Astrocyte (in vitro differentiated cells and primary cell): ENCODE results near the gene NDUFS8. TPM values are rescaled to one million over a fixed set of nuclear protein-coding genes. Genes with fewer than 3 reads are reported as not detected.
A peak's percentile ranks its signal among the peaks of the same experiment; 100 is the strongest.

Experiments
- DNase-seq: peaks from one replicate; pipeline ENCODE4 v3.0.0-alpha.2; 2010; ENCODE audit warnings: low read depth
- FAIRE-seq: peaks from 2 replicates; lab custom pipeline; 2011; peaks lifted over from hg19 to GRCh38; lab: Jason Lieb, UNC
- H2AFZ ChIP-seq: 2 replicates; pipeline ENCODE4 v1.6.0; 2012; ENCODE audit warnings: low read depth, low read length, inconsistent platforms
- H3K27ac ChIP-seq: 2 replicates; pipeline ENCODE4 v1.5.1; 2011; ENCODE audit warnings: low read depth, low read length, inconsistent platforms
- H3K27me3 ChIP-seq: 2 replicates; pipeline ENCODE4 v1.6.0; 2011; ENCODE audit warnings: low read length, inconsistent platforms; ENCODE audit not compliant: insufficient read depth
- H3K36me3 ChIP-seq: 2 replicates; pipeline ENCODE4 v1.5.1; 2011; ENCODE audit warnings: low read length, inconsistent platforms; ENCODE audit not compliant: insufficient read depth
- H3K4me1 ChIP-seq: 2 replicates; pipeline ENCODE4 v1.5.1; 2011; ENCODE audit warnings: low read length, inconsistent platforms; ENCODE audit not compliant: insufficient read depth
- H3K4me2 ChIP-seq: 2 replicates; pipeline ENCODE4 v1.6.0; 2012; ENCODE audit warnings: low read length, inconsistent platforms
- H3K4me3 ChIP-seq: 2 replicates; pipeline ENCODE4 v1.5.1; 2011; ENCODE audit warnings: low read depth, mild to moderate bottlenecking, low read length, inconsistent platforms; ENCODE audit not compliant: insufficient read depth
- H3K79me2 ChIP-seq: 2 replicates; pipeline ENCODE4 v1.6.0; 2012; ENCODE audit warnings: mild to moderate bottlenecking, low read length, inconsistent platforms; ENCODE audit not compliant: insufficient read depth
- H3K9ac ChIP-seq: 2 replicates; pipeline ENCODE4 v1.6.0; 2012; ENCODE audit warnings: mild to moderate bottlenecking, low read length, inconsistent platforms
- H3K9me3 ChIP-seq: 2 replicates; pipeline ENCODE4 v1.5.1; 2012; ENCODE audit warnings: low read depth, mild to moderate bottlenecking, low read length, inconsistent platforms; ENCODE audit not compliant: insufficient read depth
- H4K20me1 ChIP-seq: 2 replicates; pipeline ENCODE4 v1.6.0; 2012; ENCODE audit warnings: low read length, inconsistent platforms; ENCODE audit not compliant: insufficient read depth
- H3K27ac Mint-ChIP-seq: one replicate; pipeline ENCODE4 v1.8.0; 2021; ENCODE audit warnings: mild to moderate bottlenecking, mixed read lengths; ENCODE audit not compliant: unreplicated experiment
- H3K27me3 Mint-ChIP-seq: one replicate; pipeline ENCODE4 v1.8.0; 2021; ENCODE audit warnings: low read depth, mixed read lengths; ENCODE audit not compliant: unreplicated experiment
- H3K36me3 Mint-ChIP-seq: one replicate; pipeline ENCODE4 v1.8.0; 2021; ENCODE audit warnings: low read depth, mixed read lengths; ENCODE audit not compliant: unreplicated experiment
- H3K4me1 Mint-ChIP-seq: one replicate; pipeline ENCODE4 v1.8.0; 2021; ENCODE audit warnings: low read depth, mixed read lengths; ENCODE audit not compliant: unreplicated experiment
- H3K4me3 Mint-ChIP-seq: one replicate; pipeline ENCODE4 v1.8.0; 2021; ENCODE audit warnings: mild to moderate bottlenecking, moderate library complexity, mixed read lengths; ENCODE audit not compliant: unreplicated experiment
- H3K9me3 Mint-ChIP-seq: one replicate; pipeline ENCODE4 v1.8.0; 2021; ENCODE audit warnings: mild to moderate bottlenecking, mixed read lengths; ENCODE audit not compliant: unreplicated experiment
- CTCF ChIP-seq: IDR thresholded peaks from 2 replicates; pipeline ENCODE4 v1.5.1; 2011; ENCODE audit warnings: low read depth, mild to moderate bottlenecking, inconsistent platforms, low read length, moderate library complexity; ENCODE audit not compliant: insufficient read depth
- EZH2 ChIP-seq: IDR thresholded peaks from 2 replicates; pipeline ENCODE4 v1.6.1; 2012; ENCODE audit warnings: mild to moderate bottlenecking, low read length, inconsistent platforms; ENCODE audit not compliant: insufficient read depth
- total RNA-seq: library from RNA; stranded (reverse); gene quantifications from 2 replicates; pipeline ENCODE4 v1.2.1, GENCODE V29; 2021

NDUFS8 gene
- total RNA-seq, 1 donor from 2014 or later: 159 TPM

- Mint-ChIP-seq H3K9me3 (no peaks in the 10 kb centered on the region), H3K27me3 (no peaks in the 10 kb centered on the region), H3K4me1 (peaks cover 31% of the 10 kb centered on the region), H3K36me3 (peaks cover 4% of the 10 kb centered on the region), H3K4me3 (peak overlapping the region; percentile 92), H3K27ac (peak overlapping the region; percentile 98)
- H3K4me1 ChIP-seq: peaks cover 48% of the 10 kb centered on the region
- no peaks in the 10 kb centered on the region for H3K9me3 ChIP-seq
- no peak for TF ChIP-seq CTCF
- TF ChIP-seq EZH2: no peak
- peak overlapping the region; percentile 99 for H3K9ac ChIP-seq
- no peak overlapping the region for H3K4me3 ChIP-seq
- peaks cover 43% of the 10 kb centered on the region for H3K79me2 ChIP-seq
- no peaks in the 10 kb centered on the region for H4K20me1 ChIP-seq
- FAIRE-seq: no peak
- H3K27me3 ChIP-seq: no peaks in the 10 kb centered on the region
- no peak for DNase-seq
- H3K36me3 ChIP-seq: no peaks in the 10 kb centered on the region
- peak overlapping the region; percentile 100 for H3K4me2 ChIP-seq
- no peak overlapping the region for H3K27ac ChIP-seq
- H2AFZ ChIP-seq: no peak overlapping the region
These were observed 1.5 kb downstream of the NDUFS8 start for GRCh38 chr11:68032003-68032402.

GRCh38 chr11:68032997-68033707 is 2.7 kb downstream of the NDUFS8 start:
- no peak overlapping the region for H3K4me3 ChIP-seq
- peak overlapping the region; percentile 15 for H3K4me2 ChIP-seq
- no peak for TF ChIP-seq CTCF
- no peak for TF ChIP-seq EZH2
- no peaks in the 10 kb centered on the region for H3K36me3 ChIP-seq
- Mint-ChIP-seq H3K36me3 (peaks cover 4% of the 10 kb centered on the region), H3K27ac (no peak overlapping the region), H3K9me3 (no peaks in the 10 kb centered on the region), H3K4me3 (no peak overlapping the region), H3K27me3 (no peaks in the 10 kb centered on the region), H3K4me1 (peaks cover 27% of the 10 kb centered on the region)
- FAIRE-seq (no peak), DNase-seq (no peak)
- H4K20me1 ChIP-seq: no peaks in the 10 kb centered on the region
- H3K27ac ChIP-seq: peak overlapping the region; percentile 5
- no peak overlapping the region for H3K9ac ChIP-seq
- no peak overlapping the region for H2AFZ ChIP-seq
- H3K4me1 ChIP-seq: peaks cover 38% of the 10 kb centered on the region
- H3K27me3 ChIP-seq: no peaks in the 10 kb centered on the region
- H3K9me3 ChIP-seq: no peaks in the 10 kb centered on the region
- peaks cover 40% of the 10 kb centered on the region for H3K79me2 ChIP-seq

- peaks cover 45% of the 10 kb centered on the region for H3K79me2 ChIP-seq
- DNase-seq: no peak
- Mint-ChIP-seq H3K27ac (no peak overlapping the region), H3K4me3 (no peak overlapping the region), H3K27me3 (no peaks in the 10 kb centered on the region), H3K4me1 (peaks cover 23% of the 10 kb centered on the region), H3K9me3 (no peaks in the 10 kb centered on the region), H3K36me3 (peaks cover 4% of the 10 kb centered on the region)
- H3K36me3 ChIP-seq: no peaks in the 10 kb centered on the region
- no peak overlapping the region for H3K27ac ChIP-seq
- peaks cover 38% of the 10 kb centered on the region for H3K4me1 ChIP-seq
- no peaks in the 10 kb centered on the region for H3K9me3 ChIP-seq
- no peaks in the 10 kb centered on the region for H3K27me3 ChIP-seq
- H2AFZ ChIP-seq: no peak overlapping the region
- FAIRE-seq: no peak
- H3K4me3 ChIP-seq: no peak overlapping the region
- peak overlapping the region; percentile 15 for H3K4me2 ChIP-seq
- H4K20me1 ChIP-seq: no peaks in the 10 kb centered on the region
- peak overlapping the region; percentile 25 for H3K9ac ChIP-seq
- TF ChIP-seq CTCF: no peak
- TF ChIP-seq EZH2: no peak
These were observed 3.2 kb downstream of the NDUFS8 start for GRCh38 chr11:68033708-68034045.
